CD4-positive, alpha-beta memory T cell (primary cell): Measurements from ENCODE around the gene TMEM147. TPM values are rescaled to one million over a fixed set of nuclear protein-coding genes. Genes with fewer than 3 reads are reported as not detected.
A peak's percentile ranks its signal among the peaks of the same experiment; 100 is the strongest.

ENCODE experiments used
- CTCF ChIA-PET: fragments of 350-600 bp; sonication (Branson Sonifier 250); formaldehyde crosslinking; loops from one replicate; lab custom pipeline; 2021; ENCODE audit warnings: inconsistent platforms; ENCODE audit not compliant: partially characterized antibody; lab: Charles Lee
- POLR2A ChIA-PET: fragments of 350-600 bp; sonication (Branson Sonifier 250); formaldehyde crosslinking; loops from one replicate; lab custom pipeline; 2021; ENCODE audit not compliant: partially characterized antibody; lab: Charles Lee
- DNase-seq, 5 donors: peaks; one replicate each; pipeline versions ENCODE4 v3.0.0 to v3.0.0-alpha.2; 2020 to 2022; ENCODE audit warnings: mixed read lengths in 1 of 5
- H3K27ac ChIP-seq: one replicate; pipeline ENCODE4 v1.7.0; 2013; ENCODE audit warnings: low read depth, low read length
- H3K27me3 ChIP-seq: 2 replicates; pipeline ENCODE4 v1.7.0; 2013; ENCODE audit warnings: mild to moderate bottlenecking, low read length, moderate library complexity; ENCODE audit not compliant: insufficient read depth
- H3K36me3 ChIP-seq: 2 replicates; pipeline ENCODE4 v1.7.0; 2013; ENCODE audit warnings: mild to moderate bottlenecking, low read length, moderate library complexity; ENCODE audit not compliant: insufficient read depth
- H3K4me1 ChIP-seq: 2 replicates; pipeline ENCODE4 v1.7.0; 2013; ENCODE audit warnings: mild to moderate bottlenecking, low read length, moderate library complexity; ENCODE audit not compliant: insufficient read depth
- H3K4me3 ChIP-seq, 2 donors: one replicate each; pipeline ENCODE4 v1.7.0; 2013; ENCODE audit warnings: low read length in 2 of 2, mild to moderate bottlenecking in 1 of 2
- H3K9me3 ChIP-seq, 2 donors: one replicate each; pipeline ENCODE4 v1.7.0; 2013; ENCODE audit warnings: low read length in 2 of 2, control low read depth in 1 of 2; ENCODE audit not compliant: control insufficient read depth in 1 of 2
- H3K27ac Mint-ChIP-seq, 7 donors: one replicate each; pipeline ENCODE4 v1.8.0; 2020 to 2021; ENCODE audit warnings: mixed read lengths in 7 of 7, mild to moderate bottlenecking in 6 of 7, inconsistent platforms in 3 of 7, moderate library complexity in 3 of 7
- H3K27me3 Mint-ChIP-seq, 2 donors: one replicate each; pipeline ENCODE4 v1.8.0; 2020 to 2021; ENCODE audit warnings: mixed read lengths in 2 of 2
- H3K36me3 Mint-ChIP-seq, 2 donors: one replicate each; pipeline ENCODE4 v1.8.0; 2020 to 2021; ENCODE audit warnings: mixed read lengths in 2 of 2, inconsistent platforms in 1 of 2, mild to moderate bottlenecking in 1 of 2
- H3K4me1 Mint-ChIP-seq, 4 donors: one replicate each; pipeline ENCODE4 v1.8.0; 2020 to 2021; ENCODE audit warnings: mixed read lengths in 4 of 4, mild to moderate bottlenecking in 1 of 4
- H3K4me3 Mint-ChIP-seq, 8 donors: one replicate each; pipeline ENCODE4 v1.8.0; 2020 to 2021; ENCODE audit warnings: mixed read lengths in 8 of 8, mild to moderate bottlenecking in 7 of 8, moderate library complexity in 6 of 8, inconsistent platforms in 3 of 8
- H3K9me3 Mint-ChIP-seq, 8 donors: one replicate each; pipeline ENCODE4 v1.8.0; 2020 to 2021; ENCODE audit warnings: mixed read lengths in 8 of 8, mild to moderate bottlenecking in 5 of 8, inconsistent platforms in 3 of 8, moderate library complexity in 1 of 8
- intact Hi-C: fragments of 100-400 bp; cut with micrococcal nuclease; formaldehyde crosslinking; loops from one replicate; pipeline ENCODE4 v1.15.1; 2023
- polyA plus RNA-seq, 2 donors: library from polyadenylated mRNA; unstranded; fragments of 300-500 nt; fragmentation: Illumina TruSeq; gene quantifications; one replicate each; pipeline ENCODE4 v1.2.3, GENCODE V29; 2021
- total RNA-seq, 2 experiments: library from RNA; stranded (reverse); gene quantifications; one replicate each; pipeline ENCODE4 v1.2.3, GENCODE V29; 2021

Gene TMEM147
- total and polyA plus RNA-seq, 4 experiments from 2014 or later, result 41.3 to 189 (median 101) TPM

- Histone ChIP-seq H3K36me3 (no peaks in the 10 kb centered on the region), H3K27me3 (no peaks in the 10 kb centered on the region), H3K9me3 (no peaks in the 10 kb centered on the region), H3K4me3 (no peak overlapping the region), H3K27ac (no peak overlapping the region), H3K4me1 (peaks cover 7% of the 10 kb centered on the region)
- Mint-ChIP-seq H3K27ac (peak overlapping the region in 2 of 7 donors; percentile 11 to 51), H3K9me3 (peaks cover 0 to 2% (median 0%) of the 10 kb centered on the region in 8 donors), H3K4me1 (peaks cover 11 to 24% (median 16%) of the 10 kb centered on the region in 4 donors), H3K27me3 (peaks cover 4% of the 10 kb centered on the region in 2 donors), H3K36me3 (peaks cover 3 to 4% of the 10 kb centered on the region in 2 donors), H3K4me3 (no peak overlapping the region)
- ChIA-PET POLR2A (no interaction called here), CTCF (no interaction called here)
- DNase-seq, result no peak
- intact Hi-C loops, result no loop called here
These were observed 8.1 kb downstream of the TMEM147 start for GRCh38 chr19:35553385-35554000.

DNA sequence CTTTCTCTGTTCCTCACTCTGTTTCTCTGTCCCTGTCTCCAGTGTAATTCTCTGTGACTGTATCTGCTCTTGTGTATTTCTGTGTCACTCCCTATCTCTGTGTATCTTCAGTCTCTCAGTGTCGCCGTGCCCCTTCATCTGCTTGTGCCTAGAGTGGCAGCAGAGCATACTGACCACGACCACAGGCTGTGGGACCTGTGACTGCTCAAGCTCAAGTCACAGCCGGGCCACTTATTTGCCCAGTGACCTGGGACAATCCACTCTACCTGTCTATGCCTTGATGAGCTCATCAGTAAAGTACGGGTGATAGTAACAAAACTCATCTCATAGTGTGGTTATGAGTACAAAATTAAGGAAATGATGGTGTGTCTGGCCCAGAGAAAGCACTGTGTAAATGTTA, 8.7 kb downstream of the TMEM147 start:
- POLR2A ChIA-PET, result no interaction called here
- CTCF ChIA-PET, result no interaction called here
- H3K36me3 ChIP-seq, result no peaks in the 10 kb centered on the region
- Mint-ChIP-seq H3K27me3 (peaks cover 4 to 6% of the 10 kb centered on the region in 2 donors), H3K4me3 (no peak overlapping the region), H3K27ac (peak overlapping the region in 2 of 7 donors; percentile 27 to 35), H3K4me1 (peaks cover 9 to 23% (median 15%) of the 10 kb centered on the region in 4 donors), H3K36me3 (peaks cover 3% of the 10 kb centered on the region in 2 donors), H3K9me3 (peaks cover 0 to 2% (median 0%) of the 10 kb centered on the region in 8 donors)
- H3K27me3 ChIP-seq, result peaks cover 5% of the 10 kb centered on the region
- no peak for DNase-seq
- no peaks in the 10 kb centered on the region for H3K9me3 ChIP-seq
- H3K4me1 ChIP-seq, result peaks cover 12% of the 10 kb centered on the region
- no peak overlapping the region for H3K4me3 ChIP-seq
- no peak overlapping the region for H3K27ac ChIP-seq
- intact Hi-C loops, result no loop called here

DNA sequence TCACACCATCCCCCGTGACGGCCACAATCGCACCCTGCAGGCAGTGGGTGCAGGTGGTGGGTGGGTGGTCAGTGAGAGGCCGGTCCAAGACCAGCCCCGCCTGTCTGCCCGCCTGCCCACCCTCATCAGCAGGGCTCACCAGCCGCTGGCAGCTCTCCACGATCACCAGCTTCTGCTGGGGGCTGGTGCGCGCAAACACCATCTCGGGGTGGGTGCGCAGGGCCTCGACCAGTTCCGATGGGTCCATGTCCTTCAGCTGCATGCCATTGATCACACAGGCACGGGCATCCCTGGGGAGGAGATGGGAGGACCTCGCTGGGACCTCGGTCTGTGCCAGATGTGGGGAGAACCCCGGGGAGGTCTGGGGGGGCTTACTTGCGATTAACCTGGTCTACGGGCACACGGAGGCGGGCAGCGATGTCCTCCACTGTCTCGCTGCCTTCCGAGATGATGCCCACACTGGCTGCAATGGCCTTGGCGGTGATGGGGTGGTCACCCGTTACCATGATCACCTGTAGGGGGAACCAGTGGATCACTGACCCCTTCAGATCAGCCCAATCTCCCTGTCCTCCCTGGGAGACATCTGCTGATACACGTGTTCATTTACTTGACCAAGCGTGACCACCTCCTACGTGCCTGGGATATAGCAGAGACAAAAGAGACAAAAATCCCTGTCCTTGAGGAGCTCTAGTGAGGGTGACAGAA, 10.0 kb downstream of the TMEM147 start:
- intact Hi-C loops, result no loop called here
- Mint-ChIP-seq H3K4me3 (peak overlapping the region in 2 of 8 donors; percentile 5 to 43), H3K9me3 (peaks cover 0 to 2% (median 0%) of the 10 kb centered on the region in 8 donors), H3K4me1 (peaks cover 7 to 19% (median 12%) of the 10 kb centered on the region in 4 donors), H3K27me3 (peaks cover 10 to 12% of the 10 kb centered on the region in 2 donors), H3K36me3 (no peaks in the 10 kb centered on the region), H3K27ac (no peak overlapping the region)
- DNase-seq, result no peak
- no peak overlapping the region for H3K4me3 ChIP-seq
- H3K4me1 ChIP-seq, result peaks cover 12% of the 10 kb centered on the region
- ChIA-PET POLR2A (no interaction called here), CTCF (interaction anchor here (1.5 kb wide), 1 partner anchor 137 kb away, joined by 3 read pairs; no protein-coding TSS in a partner anchor)
- no peaks in the 10 kb centered on the region for H3K9me3 ChIP-seq
- H3K36me3 ChIP-seq, result no peaks in the 10 kb centered on the region
- H3K27me3 ChIP-seq, result peaks cover 5% of the 10 kb centered on the region
- H3K27ac ChIP-seq, result no peak overlapping the region

GRCh38 chr19:35556025-35556590, 10.7 kb downstream of the TMEM147 start:
- peak overlapping the region in 3 of 8 donors; percentile 5 to 43 (median 13) for H3K4me3 Mint-ChIP-seq
- no peaks in the 10 kb centered on the region for H3K9me3 ChIP-seq
- H3K27me3 ChIP-seq, result peaks cover 5% of the 10 kb centered on the region
- DNase-seq, result no peak
- POLR2A ChIA-PET, result no interaction called here
- no peak overlapping the region for H3K4me3 ChIP-seq
- CTCF ChIA-PET, result interaction anchor here (1.5 to 2.4 kb wide), 2 partner anchors 7 to 136 kb away, joined by 3 to 9 read pairs; no protein-coding TSS in a partner anchor
- intact Hi-C loops, result no loop called here
- no peaks in the 10 kb centered on the region for H3K36me3 Mint-ChIP-seq
- H3K27ac ChIP-seq, result no peak overlapping the region
- H3K36me3 ChIP-seq, result no peaks in the 10 kb centered on the region
- H3K9me3 Mint-ChIP-seq, result peaks cover 0 to 2% (median 0%) of the 10 kb centered on the region in 8 donors
- H3K27ac Mint-ChIP-seq, result no peak overlapping the region
- H3K4me1 Mint-ChIP-seq, result peaks cover 7 to 19% (median 12%) of the 10 kb centered on the region in 4 donors
- H3K27me3 Mint-ChIP-seq, result peaks cover 13 to 17% of the 10 kb centered on the region in 2 donors
- H3K4me1 ChIP-seq, result peaks cover 12% of the 10 kb centered on the region

DNA sequence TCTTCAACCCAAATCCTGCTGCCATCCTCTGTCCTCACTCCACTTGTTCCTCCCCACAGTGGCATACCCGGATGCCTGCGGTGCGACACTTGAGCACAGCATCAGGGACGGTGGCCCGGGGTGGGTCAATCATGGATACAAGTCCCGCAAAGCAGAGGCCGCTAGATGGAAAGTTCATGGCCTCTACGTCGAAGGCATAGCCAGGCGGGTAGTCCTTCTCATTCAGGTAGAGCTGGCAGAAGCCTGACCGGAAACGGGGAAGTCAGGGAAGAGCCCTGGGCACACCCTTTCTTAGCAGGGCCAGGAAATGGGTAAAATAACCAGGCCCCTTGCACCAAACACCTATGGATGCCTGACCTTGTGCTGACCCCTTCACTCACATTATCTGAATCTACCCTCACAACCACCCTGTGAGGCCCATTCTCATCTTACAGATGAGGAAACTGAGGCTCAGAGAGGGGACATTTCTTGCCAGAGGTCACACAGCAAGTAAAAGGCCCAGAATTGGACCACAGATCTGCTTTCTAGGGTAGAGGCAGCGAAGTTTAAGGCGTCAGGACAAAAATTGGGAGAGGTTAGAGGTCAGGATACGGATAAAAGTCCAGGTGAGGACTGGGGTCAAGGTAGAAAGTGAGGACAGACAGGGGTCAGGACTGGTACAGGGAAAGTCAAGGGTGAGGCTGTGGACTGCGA, 11.6 kb downstream of the TMEM147 start:
- Mint-ChIP-seq H3K4me3 (peak overlapping the region; percentile 49 to 82 (median 71)), H3K9me3 (peaks cover 0 to 2% (median 0%) of the 10 kb centered on the region in 8 donors), H3K36me3 (no peaks in the 10 kb centered on the region), H3K27me3 (peaks cover 18 to 22% of the 10 kb centered on the region in 2 donors), H3K4me1 (peaks cover 7 to 19% (median 12%) of the 10 kb centered on the region in 4 donors), H3K27ac (no peak overlapping the region)
- no peak overlapping the region for H3K27ac ChIP-seq
- POLR2A ChIA-PET, result interaction anchor here (1.0 kb wide), 1 partner anchor 88 kb away, joined by 3 read pairs; no protein-coding TSS in a partner anchor
- H3K36me3 ChIP-seq, result no peaks in the 10 kb centered on the region
- H3K4me3 ChIP-seq, result no peak overlapping the region
- CTCF ChIA-PET, result interaction anchor here (1.5 to 2.4 kb wide), 2 partner anchors 8 to 135 kb away, joined by 3 to 9 read pairs; no protein-coding TSS in a partner anchor
- peaks cover 12% of the 10 kb centered on the region for H3K4me1 ChIP-seq
- H3K27me3 ChIP-seq, result peaks cover 5% of the 10 kb centered on the region
- intact Hi-C loops, result no loop called here
- DNase-seq, result no peak
- H3K9me3 ChIP-seq, result no peaks in the 10 kb centered on the region

DNA sequence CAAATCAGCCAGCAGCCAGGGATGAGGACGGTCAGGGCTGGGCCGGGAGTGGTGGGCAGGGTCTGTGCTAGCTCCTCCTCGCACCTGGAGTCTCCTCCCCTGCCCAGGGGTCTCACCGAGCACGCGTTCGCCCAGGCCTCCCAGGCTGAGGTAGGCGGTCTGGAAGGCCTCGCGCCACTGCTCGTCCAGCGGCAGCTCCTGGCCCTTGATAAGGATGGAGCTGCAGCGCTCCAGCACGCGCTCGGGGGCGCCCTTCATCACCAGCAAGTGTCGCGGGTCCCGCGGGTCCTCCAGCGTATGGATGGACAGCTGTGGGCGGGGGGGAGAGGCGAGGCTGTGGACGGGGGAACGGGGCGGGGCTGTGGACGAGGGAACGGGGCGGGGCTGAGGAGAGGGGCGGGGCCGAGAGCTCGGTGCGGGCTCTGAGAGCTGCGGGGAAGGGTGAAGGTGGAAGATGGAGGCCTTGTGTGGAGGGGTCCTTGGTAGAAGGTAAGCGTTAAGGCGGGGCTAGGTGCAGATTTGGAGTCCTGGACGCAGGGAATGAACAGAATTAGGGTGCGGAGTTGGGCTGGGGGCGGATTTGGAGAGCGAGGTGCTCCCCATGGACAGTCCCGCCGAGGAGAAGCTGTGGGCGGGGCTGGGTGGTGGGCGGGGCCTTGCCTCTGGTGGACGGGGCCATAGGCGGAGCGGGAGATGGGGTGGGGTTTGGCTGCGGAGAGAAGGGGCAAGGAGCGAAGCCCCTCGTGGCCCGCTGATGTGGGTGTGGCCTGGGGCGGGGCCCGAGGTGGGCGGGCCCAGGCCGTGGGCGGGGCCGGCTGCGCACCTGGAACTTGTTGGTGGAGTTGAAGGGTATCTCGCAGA, 12.3 kb downstream of the TMEM147 start:
- Mint-ChIP-seq H3K4me1 (peaks cover 7 to 19% (median 12%) of the 10 kb centered on the region in 4 donors), H3K27me3 (peaks cover 23 to 26% of the 10 kb centered on the region in 2 donors), H3K36me3 (no peaks in the 10 kb centered on the region), H3K9me3 (peaks cover 0 to 4% (median 0%) of the 10 kb centered on the region in 8 donors), H3K4me3 (peak overlapping the region; percentile 76 to 88 (median 80)), H3K27ac (peak overlapping the region in 2 of 7 donors; percentile 51 to 68)
- DNase-seq, result peak; percentile 16 to 54 (median 28)
- Histone ChIP-seq H3K27me3 (peaks cover 5% of the 10 kb centered on the region), H3K27ac (no peak overlapping the region), H3K9me3 (no peaks in the 10 kb centered on the region), H3K4me3 (peak overlapping the region; percentile 29 to 32), H3K36me3 (no peaks in the 10 kb centered on the region), H3K4me1 (peaks cover 12% of the 10 kb centered on the region)
- POLR2A ChIA-PET, result interaction anchor here (1.0 kb wide), 1 partner anchor 87 kb away, joined by 3 read pairs; no protein-coding TSS in a partner anchor
- intact Hi-C loops, result no loop called here
- CTCF ChIA-PET, result interaction anchor here (2.4 kb wide), 1 partner anchor 9 kb away, joined by 9 read pairs; no protein-coding TSS in a partner anchor
